Gastrocnemius medialis (tissue), 4 donors: Measurements from ENCODE around the gene TRIM52.

Experiments
- CTCF ChIP-seq, 5 experiments: fragments of 450-650 bp in 3 of 5; fragments of 200-600 bp in 2 of 5; sonication (generic) in 2 of 5; IDR thresholded peaks in 4 of 5; conservative IDR thresholded peaks in 1 of 5; 1 replicate in 4 of 5; 2 replicates in 1 of 5; pipeline ENCODE4 v1.5.1; 2016 to 2019; ENCODE audit warnings: antibody characterized with exemption in 5 of 5, mild to moderate bottlenecking in 3 of 5, moderate library complexity in 3 of 5
- POLR2A ChIP-seq, 2 donors: fragments of 450-650 bp; IDR thresholded peaks; one replicate each; pipeline ENCODE4 v1.6.1; 2017; ENCODE audit warnings: antibody characterized with exemption in 2 of 2, mild to moderate bottlenecking in 2 of 2, moderate library complexity in 2 of 2

- no peak for TF ChIP-seq CTCF (IDR thresholded peaks at IDR 0.05 in 4 of 5, conservative IDR thresholded peaks at IDR 0.05 in 1 of 5)
- peak in 1 of 2 donors; percentile 18 for TF ChIP-seq POLR2A (IDR thresholded peaks at IDR 0.05)
Measured at GRCh38 chr5:181207214-181207959, 53.6 kb downstream of the TRIM52 start.
